ENCODE data around the gene CTNNBIP1.
A peak's percentile ranks its signal among the peaks of the same experiment; 100 is the strongest.
"Not testable (repeated sequence)": the region's sequence is repeated elsewhere in the genome, so short reads cannot be mapped to it uniquely, and the experiment has no call there.

Gene CTNNBIP1

DNA sequence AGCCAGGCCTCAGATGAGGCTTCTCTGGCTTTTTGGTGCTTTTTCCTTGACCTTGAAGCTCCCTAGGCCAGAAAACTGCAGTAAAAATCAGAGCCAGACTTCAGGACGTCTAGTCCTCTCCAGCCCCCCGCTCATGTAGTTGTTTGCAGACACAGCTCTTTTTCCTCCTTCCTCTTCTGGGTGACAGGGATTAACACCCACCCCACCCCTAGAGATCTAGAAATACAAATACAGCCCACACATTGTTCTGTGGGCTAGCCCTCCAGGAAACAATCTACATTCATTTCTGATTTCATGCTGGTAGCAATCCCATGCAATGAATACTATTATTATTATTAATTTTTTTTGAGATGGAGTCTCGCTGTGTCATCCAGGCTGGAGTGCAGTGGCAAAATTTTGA lies 76.4 kb downstream of the CTNNBIP1 start:
- DNase-seq (ENCODE audit: low read depth), result no peak

DNA sequence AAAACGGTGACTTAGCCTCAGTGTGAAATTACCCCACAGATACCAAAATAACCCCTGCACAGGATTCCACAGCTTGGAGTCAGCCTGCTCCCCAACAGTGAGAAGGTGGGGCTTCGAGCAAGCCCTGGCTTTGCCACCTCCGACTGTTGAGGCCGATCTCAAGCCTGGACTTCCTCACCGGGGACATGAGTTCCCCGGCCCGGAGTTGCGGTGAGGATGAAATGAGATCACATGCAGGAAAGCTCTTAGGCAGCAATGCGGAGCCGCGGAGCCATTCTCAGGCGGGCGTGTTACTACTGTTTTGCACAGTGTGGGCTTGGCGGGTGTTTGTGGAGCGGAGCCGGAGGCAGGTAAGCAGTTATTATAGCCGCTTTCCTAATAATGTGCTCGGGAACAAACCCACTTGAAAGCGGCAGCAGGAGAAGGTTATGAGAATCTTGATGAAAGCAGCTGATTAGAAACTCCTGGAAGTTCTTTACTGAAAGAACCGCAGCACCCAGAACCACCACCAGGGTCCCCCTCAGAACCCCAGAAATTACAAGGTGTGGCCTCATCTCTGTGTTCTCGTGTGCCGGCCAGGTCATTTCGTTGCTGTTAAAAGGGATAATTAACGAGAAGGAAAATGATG lies 82.4 kb downstream of the CTNNBIP1 start:
- no peak for DNase-seq (ENCODE audit: low read depth)

DNA sequence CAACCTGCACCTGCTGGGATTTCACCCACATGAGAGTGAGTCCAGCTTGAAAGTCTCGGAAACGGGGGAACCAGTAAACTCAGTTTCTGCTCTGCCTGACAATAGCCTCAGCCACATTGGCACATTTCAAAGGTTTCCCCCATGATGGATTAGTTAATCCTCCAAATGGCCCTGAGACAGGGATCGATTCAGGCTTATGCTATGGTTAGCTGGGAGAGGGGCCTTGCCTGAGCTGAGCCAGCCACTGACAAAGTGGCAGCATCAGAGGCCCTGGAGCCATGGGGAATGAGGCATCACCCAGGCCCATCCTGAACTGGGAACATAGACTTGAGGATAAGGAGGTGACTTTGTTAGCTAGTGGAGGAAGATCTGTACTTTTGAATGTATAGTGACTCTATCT lies 83.5 kb downstream of the CTNNBIP1 start:
- no peak for DNase-seq (ENCODE audit: low read depth)

DNA sequence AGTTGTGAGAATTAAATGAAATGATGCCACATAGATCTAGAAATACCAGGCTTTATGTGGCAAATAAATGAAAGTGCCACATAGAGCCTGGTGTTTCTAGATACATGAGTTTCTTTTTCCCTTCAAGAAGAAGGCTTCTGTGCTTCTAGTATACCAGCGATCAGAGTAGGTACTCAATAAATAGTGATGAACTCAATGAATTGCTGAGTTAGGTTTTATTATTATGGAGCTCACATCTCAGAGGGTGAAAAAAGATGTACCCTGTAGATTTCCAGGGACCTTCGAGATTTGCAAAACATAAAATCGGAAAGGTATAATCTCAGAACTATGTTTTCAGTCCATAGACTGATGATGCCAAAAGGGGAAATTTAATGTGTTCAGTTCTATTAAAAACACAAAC lies 84.0 kb downstream of the CTNNBIP1 start:
- no peak for DNase-seq (ENCODE audit: low read depth)

DNA sequence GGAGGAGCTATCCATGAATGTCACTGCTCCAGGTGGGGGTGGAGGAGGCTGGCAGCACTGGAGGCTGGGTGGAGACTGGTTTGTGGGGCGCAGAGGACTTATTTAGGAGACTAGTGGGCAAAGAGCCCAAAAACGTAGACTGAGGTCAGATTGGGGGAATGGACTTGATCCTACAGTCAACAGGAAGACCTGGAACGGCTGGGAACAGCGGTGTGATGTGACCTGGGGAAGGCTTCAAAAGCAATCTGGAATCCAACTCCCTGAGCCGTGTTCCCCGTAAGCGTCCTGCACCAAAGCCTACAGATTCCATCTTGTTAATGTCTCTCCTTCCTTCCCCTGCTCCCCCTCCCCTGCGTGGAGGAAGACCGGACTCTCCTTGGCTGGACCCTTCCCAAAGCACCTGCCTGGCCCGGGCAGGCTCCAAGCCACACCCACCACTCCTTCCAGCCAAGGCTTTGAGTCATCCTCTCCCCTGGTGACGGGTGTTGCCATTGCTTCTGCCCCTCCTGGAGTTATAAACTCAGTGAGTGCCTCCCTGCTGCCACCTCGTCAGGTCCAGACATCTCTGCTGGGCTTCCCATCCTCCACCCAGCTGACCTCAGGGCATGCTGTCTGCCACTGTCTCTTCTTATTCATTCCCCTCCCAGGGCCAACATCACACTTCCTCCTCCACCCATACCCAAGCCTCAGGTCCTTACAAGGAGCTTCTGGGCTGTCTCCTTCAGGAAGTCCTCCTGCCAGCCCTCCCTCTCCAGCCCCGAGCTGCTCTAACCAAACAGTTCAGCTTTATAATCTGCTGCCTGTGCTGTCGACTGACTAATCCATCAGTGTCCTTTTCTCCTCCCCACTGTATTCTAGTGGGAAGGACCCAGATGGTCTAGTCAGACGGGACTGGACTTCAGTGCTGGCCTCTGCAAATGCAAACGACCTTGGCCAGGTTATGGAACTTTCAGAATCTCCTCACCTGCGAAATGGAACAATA lies 84.7 kb downstream of the CTNNBIP1 start:
- DNase-seq (ENCODE audit: low read depth), result no peak

DNA sequence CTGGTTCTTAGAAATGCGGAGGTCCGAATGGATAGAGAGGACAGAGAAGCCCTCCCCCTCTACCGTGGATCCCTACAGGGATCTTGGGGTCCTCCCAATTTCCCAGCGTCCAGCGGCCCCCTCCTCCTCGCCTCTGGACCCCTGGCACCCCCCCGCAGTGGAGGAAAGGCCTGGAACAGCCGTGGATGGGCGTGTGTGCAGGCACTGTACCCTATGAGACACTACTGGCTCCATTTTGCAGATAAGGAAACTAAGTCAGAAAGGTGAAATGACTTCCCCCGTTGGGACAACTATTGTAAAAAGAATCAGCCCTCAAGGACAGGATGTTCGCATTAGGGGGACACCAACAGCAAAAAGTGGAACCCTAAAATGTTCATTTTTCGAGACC lies 85.4 kb downstream of the CTNNBIP1 start:
- no peak for DNase-seq (ENCODE audit: low read depth)

DNA sequence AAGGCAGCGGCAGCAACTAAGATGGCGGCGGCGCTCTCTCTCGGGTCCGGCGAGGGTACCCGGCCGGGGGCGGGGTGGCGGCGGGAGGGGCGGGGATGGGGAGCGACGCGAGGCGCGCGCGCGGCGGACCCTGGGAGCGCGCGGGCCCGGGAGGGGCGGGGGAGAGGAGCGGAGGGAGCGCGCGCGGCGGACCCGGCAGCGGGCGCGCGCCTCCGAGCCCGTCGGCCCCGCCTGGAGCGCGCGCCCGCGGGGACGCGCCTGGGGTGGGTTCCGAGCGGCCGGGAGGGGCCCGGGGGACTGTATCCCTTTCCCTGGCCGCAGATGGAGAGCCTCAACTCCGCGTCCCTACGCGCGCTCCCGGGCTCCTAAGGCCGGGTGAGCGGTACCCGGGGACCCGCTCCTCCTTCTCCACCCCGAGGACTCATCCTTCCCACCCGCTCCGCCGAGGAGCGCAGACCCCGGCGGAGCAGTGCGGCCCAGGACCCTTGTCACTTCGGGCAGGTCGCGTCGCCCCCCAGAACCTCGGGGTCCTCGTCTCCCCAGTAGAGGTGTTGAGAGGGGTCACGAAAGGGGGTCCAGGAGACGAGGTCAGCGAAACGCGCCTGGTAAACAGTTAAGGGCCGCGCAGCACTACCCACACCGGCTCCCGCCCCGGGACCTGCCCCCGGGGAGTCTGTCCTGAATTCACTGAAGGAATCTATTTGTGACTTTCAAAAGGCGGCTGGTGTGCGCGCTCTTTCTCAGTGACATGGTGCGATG lies 85.9 kb downstream of the CTNNBIP1 start, which contains the start of gene CLSTN1:
Gene CLSTN1 (minus strand): TSS at position 23 of the 759 bp plus-strand sequence. CDS start 232 bp downstream, outside the sequence.
- DNase-seq (ENCODE audit: low read depth), result peak; percentile 81

DNA sequence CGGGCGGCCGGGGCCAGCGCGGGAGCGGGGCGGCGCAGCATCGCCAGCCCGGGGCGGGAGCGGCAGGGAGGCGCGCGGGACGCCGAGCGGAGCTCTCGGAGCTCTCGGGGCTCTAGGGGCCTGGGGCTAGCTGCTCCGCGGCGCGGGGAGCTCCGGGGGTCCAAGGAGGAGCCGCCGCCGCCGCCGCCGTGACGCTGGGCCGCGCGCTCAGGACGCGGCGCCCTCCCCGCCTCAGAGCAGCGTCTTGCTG lies 86.5 kb downstream of the CTNNBIP1 start:
- DNase-seq (ENCODE audit: low read depth), result no peak

DNA sequence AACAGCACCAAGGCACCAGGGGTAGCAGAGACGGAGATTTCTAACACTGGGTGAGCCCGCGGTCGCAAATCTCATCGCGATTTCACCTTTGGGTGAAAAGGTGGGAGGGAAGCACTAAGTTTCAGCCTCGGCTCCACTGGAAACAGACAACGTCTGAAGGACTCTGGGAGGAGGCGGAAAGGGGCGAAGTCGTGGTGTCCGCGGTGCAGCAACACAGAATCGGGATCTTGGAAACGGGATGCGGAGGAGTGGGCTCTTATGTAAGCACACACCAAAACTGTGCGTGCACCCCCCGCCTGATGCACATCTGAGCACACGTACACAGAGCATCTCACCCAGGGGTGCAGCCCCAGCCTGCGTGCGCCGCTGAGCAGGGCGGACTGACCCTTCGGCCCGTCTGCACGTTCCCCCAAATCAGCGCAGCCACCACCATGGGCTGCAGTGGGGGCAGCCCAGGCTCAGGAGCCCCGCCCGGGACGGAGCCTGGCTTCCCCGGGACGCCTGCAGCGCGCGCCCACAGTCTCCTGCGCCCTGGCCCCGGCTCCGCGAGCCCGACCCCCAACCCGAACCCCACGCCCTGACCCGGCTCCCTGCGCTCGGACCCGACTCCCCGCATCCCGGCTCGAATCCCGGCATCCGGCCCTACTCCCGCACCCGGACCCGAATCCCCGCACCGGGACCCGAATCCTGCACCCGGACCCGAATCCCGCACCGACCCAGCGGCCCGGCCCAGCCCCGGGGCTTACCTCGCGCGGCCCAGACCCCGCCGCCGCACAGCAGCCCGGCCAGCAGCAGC lies 87.0 kb downstream of the CTNNBIP1 start:
- no peak for DNase-seq (ENCODE audit: low read depth)

DNA sequence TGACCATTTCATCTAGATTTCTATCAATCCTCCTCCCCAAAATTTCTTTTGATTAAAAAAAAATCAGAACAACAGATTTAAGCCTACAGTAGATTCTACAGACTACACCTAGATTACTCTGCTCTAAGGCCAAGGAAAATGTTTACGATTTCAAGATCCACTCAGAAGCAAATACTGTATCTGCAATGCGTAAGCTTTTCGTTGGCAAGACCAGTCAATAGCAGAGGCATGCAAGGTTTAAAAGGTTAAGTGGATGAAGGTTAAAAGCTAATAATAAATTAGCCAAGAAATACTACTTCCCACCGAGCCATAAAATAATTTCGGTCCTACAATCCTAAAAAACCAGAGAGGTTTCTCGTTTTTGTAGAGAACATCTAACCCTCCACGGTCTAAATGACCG lies 87.6 kb downstream of the CTNNBIP1 start:
- DNase-seq (ENCODE audit: low read depth), result no peak

DNA sequence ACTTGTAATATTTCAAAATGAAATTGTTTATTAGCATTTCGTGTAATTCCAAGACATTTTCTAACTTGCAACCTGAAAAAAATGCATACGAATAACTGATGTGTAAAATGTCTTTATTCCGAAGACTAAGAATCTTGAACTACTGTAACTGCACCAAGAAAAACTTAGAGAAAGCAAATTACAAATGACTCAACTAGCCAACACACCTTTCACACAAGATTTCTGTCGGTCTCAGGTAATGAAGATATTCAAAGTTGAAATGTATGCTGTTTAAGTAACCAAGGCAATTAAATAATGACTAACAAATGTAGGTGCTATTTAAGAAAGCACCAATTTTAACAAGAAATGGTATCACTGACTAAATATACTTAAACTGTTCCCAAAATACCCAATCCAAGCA lies 88.4 kb downstream of the CTNNBIP1 start:
- DNase-seq (ENCODE audit: low read depth), result no peak

DNA sequence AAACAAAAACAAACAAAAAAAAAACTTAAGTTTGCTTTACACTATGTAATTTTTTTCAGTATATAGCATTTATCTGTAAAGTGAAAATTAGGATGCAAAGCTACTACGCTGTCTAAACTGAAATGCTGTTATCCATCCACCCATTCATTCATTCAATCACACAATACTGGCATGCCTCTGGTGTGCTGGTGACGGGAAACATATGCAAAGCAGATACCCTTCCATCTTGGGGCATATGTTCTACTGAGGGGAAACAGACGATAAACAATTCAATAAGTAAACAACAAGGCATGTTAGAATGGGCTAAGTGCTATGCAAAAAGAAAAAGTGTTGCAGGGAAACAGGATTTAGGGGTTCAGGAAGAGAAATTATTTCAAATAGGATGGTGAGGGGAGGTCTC lies 89.5 kb downstream of the CTNNBIP1 start:
- DNase-seq (ENCODE audit: low read depth), result no peak

DNA sequence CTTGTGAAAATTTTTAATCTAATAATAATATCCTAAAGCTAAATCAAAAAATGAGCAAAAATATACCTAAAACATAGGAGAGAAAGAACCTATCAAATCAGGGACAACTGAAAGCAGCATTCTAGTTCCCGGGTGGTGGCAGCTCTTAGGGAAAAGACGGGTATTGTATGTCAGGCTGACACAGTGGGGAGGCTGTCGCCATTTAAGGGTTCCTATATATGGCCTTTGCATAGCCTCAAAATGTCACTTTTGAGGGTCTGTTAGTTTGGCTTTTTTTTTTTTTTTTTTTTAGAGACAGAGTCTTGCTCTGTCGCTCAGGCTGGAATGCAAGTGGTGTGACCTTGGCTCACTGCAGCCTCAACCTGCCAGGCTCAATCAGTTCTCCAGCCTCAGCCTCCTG lies 92.3 kb downstream of the CTNNBIP1 start:
- DNase-seq (ENCODE audit: low read depth), result no peak

DNA sequence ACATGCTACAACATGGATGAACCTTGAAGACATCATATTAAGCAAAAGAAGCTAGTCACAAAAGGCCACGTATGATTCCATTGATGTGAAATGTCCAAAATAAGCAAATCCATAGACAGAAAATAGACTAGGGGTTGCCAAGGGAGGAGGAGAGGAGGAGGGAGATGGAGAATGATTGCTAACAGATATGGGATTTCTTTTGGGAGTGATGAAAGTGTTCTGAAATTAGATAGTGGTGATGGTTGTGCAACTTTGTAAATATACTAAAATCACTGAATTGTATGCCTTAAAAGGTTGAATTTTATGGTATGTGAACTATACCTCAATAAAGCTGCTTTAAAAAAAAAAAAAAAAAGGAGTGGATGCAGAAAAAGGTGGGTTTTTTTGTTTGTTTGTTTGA lies 93.9 kb downstream of the CTNNBIP1 start:
- DNase-seq (ENCODE audit: low read depth), result no peak

DNA sequence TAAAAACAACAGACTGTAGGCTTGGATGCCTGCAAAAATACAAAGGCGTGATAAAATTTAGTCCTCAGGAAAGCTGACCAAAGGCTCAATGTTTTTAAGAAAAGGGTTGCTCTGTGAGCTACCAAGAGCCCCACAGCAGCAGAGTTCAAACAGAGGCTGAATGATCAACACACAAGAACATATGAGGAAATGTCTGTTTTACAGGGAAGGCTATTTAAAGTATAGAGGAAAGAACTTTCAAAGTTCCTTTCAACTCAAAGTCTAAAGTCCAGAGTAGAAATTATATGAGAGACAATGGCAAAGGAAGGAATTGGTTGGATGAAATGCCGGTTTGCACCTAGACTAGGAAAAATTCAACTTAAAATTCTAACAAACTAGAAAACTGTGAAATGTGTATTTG lies 94.9 kb downstream of the CTNNBIP1 start:
- DNase-seq (ENCODE audit: low read depth), result no peak

DNA sequence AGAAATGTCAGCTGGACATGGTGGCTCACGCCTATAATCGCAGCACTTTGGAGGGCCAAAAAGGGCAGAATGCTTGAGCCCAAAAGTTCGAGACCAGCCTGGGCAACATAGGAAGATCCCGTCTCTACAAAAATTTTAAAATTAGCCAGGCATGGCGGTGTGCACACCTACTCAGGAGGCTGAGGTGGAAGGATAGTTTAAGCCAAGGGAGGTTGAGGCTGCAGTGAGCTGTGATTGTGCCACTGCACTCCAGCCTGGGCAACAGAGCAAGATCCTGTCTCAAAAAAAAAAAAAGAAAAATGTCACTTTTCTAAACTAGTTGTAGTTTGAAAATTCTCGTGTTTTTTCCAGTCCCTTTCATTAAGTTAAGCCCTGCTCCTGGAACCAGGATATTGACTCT lies 95.5 kb downstream of the CTNNBIP1 start:
- DNase-seq (ENCODE audit: low read depth), result no peak

DNA sequence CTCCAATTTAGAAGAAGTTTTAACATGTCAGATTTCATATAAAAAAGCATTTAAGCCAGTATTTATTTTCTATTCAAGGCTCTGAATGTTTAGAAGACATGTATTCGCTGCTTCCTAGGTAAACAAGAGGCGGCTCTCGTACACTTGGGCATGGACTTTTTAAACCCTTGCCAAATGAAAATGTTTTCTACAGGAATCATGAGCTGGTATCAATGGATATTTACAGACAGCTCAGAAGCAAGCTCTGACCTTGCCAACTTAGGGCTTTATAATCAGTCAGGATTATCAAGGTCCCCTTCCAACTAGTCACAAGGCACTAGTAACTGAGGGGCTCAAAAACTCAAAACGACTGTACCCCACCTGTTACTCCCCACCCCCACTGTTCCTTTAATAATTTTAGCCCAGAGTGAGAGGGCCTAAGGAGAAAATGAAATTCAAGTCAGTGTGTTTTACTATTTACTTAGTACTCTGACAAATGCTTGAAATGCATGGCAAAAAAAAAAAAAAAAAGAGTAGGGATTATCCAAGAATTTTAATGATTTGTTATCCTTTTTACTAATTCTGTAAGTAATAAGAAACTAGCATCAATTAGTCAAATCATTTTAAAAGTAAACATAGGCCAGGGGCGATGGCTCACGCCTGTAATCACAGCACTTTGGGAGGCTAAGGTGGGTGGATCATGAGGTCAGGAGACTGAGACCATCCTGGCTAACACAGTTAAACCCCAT lies 98.7 kb downstream of the CTNNBIP1 start:
- DNase-seq (ENCODE audit: low read depth), result no peak

DNA sequence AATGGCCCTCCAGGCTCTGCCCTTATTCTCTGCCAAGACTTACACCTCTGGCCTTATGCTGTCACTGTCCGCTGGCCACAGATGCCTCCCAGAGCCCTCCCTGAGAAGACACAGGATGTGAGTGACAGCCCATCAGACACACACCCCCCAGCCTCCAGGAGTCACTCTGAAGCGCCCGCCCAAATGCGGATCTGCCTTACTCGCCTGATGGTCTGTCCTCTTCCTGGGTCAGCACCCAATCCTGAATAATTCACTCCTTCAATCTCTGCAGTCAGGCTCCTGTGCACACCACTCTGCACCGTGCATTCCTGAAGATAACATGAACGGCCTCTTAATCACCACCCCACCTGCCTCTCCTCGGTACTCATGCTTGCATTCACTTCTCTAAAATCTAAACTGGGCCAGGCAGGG lies 101.0 kb downstream of the CTNNBIP1 start:
- DNase-seq (ENCODE audit: low read depth), result no peak

DNA sequence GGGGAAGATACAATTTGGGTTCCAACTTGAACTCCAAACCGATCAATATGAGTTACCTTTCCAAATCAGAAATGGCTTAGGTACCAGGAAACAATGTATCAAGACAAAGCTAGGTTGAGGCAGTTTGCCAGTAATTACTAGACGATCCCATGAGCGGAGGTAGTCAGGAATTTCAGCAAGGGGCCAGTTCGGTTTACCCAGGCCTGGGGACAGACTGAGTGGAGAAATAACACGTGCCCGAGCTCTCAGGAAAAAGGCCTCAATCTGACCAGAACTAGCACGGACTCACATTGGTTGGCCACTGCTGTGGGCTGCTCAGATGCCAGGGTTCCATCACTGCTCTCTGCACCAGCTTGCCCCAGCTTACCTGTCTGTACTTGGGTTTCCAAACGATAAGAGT lies 101.6 kb downstream of the CTNNBIP1 start:
- DNase-seq (ENCODE audit: low read depth), result no peak

DNA sequence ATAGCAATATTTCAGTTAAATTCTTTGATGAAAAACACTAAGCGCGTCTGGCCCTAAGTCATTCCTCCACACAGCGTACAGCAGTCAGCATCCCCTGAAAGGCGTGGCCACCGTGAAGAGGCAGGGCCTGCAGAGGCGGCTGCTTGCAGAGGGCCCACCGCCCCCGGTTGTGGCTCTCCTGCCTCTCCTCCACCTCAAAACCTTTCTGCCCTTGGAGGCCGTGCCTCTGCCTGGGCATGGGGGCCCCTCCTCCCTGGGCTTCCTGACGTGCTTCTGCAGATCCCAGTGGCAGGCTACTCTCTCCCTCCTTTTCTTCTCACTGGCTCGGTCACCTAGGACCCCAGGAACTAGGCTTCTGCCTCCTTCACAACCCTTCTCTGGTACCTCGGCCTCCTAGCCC lies 102.5 kb downstream of the CTNNBIP1 start:
- no peak for DNase-seq (ENCODE audit: low read depth)

DNA sequence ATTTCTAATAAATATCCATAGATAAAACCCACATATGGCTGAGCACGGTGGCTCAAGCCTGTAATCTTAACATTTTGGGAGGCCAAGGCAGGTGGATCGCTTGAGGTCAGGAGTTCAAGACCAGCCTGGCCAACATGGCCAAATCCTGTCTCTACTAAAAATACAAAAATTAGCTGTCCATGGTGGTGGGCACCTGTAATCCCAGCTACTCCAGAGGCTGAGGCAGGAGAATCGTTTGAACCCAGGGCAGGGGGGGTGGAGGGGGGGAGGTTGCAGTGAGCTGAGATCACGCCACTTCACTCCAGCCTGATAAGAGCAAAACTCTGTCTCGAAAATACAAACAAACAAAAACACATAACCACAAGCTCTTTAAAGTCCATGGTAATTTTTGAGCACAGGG lies 104.1 kb downstream of the CTNNBIP1 start:
- DNase-seq (ENCODE audit: low read depth), result not testable (repeated sequence)

Data from activated gamma-delta T cell treated with anti-CD3 and anti-CD28 coated beads, Interleukin-2, amount 50 U/mL, for 16 hours (primary cell).